ENCODE results near the gene KDM4D. TPM values are rescaled to one million over a fixed set of nuclear protein-coding genes. Genes with fewer than 3 reads are reported as not detected.

The KDM4D gene
- total and polyA plus RNA-seq, 9 of the 15 experiments (the other 6 are each of a cell fraction or from before 2014, with no cell fraction given) = 0.34 to 1.1 (median 0.50) TPM

- ATAC-seq = no peak
- intact Hi-C loops (cut with micrococcal nuclease) (no loop called here), in situ Hi-C loops (cut with MboI) (no loop called here)
- H3K79me2 ChIP-seq (ENCODE audit: control insufficient read depth, insufficient read depth, low read length) = no peaks in the 10 kb centered on the region
- WGBS (ENCODE audit: insufficient coverage, low coverage, missing lambda C conversion rate) = 10% methylated on average over 1 of the region's 1 CpG
- no peak for DNase-seq (ENCODE audit: extremely low read depth in 1 of 4, low spot score in 3 of 4)
- no peak overlapping the region for H3K9ac ChIP-seq (ENCODE audit: insufficient read depth in 1 of 2, low read depth in 2 of 2, low read length in 2 of 2)
- H3K4me1 ChIP-seq (replicated peaks in 1 of 2; ENCODE audit: control insufficient read depth in 2 of 2, insufficient read depth in 2 of 2, low read length in 2 of 2) = no peaks in the 10 kb centered on the region
- no peaks in the 10 kb centered on the region for H4K20me1 ChIP-seq (replicated peaks; ENCODE audit: control insufficient read depth, insufficient read depth, low read length)
- POLR2A ChIA-PET = no interaction called here
- no peak for FAIRE-seq
- no peak overlapping the region for H3K27ac ChIP-seq (ENCODE audit: extremely low read depth, low read depth, low read length)
- CTCF ChIA-PET (ENCODE audit: low intra/inter-chr PET ratio) = no interaction called here
- no peaks in the 10 kb centered on the region for H3K9me1 ChIP-seq (ENCODE audit: control insufficient read depth, insufficient read depth, low read length)
- no peak overlapping the region for H2AFZ ChIP-seq (ENCODE audit: low read depth, low read length)
- BruUV-seq (replicated peaks) = no TSS peak
- no peak overlapping the region for H3K4me2 ChIP-seq (ENCODE audit: insufficient read depth, low read length)
- 0 out of 5 replicates have a peak, but pooled peaks cover 0 to 2% of the 10 kb centered on the region in 2 experiments for H3K27me3 ChIP-seq (ENCODE audit: control insufficient read depth in 2 of 2, insufficient read depth in 2 of 2, low read length in 2 of 2)
- H3K9me3 ChIP-seq (replicated peaks; ENCODE audit: control insufficient read depth, insufficient read depth, low read depth, low read length) = no peaks in the 10 kb centered on the region
- TF ChIP-seq TCF3 (CRISPR knock-in tag; IDR thresholded peaks at IDR 0.05) (no peak), ZFX (CRISPR knock-in tag; IDR thresholded peaks at IDR 0.05) (no peak), RAD51 (IDR thresholded peaks at IDR 0.05; ENCODE audit: borderline replicate concordance, low read depth) (no peak), CC2D1A (IDR thresholded peaks at IDR 0.05) (no peak), ZNF24 (IDR thresholded peaks at IDR 0.05) (no peak), JUND (IDR thresholded peaks at IDR 0.05; ENCODE audit: borderline replicate concordance, low read depth, low read length) (no peak), JUND (tag; IDR thresholded peaks at IDR 0.05; ENCODE audit: borderline replicate concordance, low read depth, low read length) (no peak), EP300 (IDR thresholded peaks at IDR 0.05; ENCODE audit: low read length) (no peak), TCF7L2 (IDR thresholded peaks at IDR 0.05; ENCODE audit: low read depth, low read length) (no peak), ZNF764 (CRISPR knock-in tag; IDR thresholded peaks at IDR 0.05; ENCODE audit: low read depth) (no peak), SAP30 (IDR thresholded peaks at IDR 0.05; ENCODE audit: borderline replicate concordance, insufficient read depth, low read depth, low read length, poor library complexity, severe bottlenecking) (no peak), HNRNPLL (IDR thresholded peaks at IDR 0.05; ENCODE audit: low read depth, low read length, poor library complexity, severe bottlenecking) (no peak), ZNF707 (CRISPR knock-in tag; conservative IDR thresholded peaks at IDR 0.05) (no peak), FOSL1 (tag; conservative IDR thresholded peaks at IDR 0.05) (no peak)
- no peak overlapping the region for H3K4me3 ChIP-seq
- H3K36me3 ChIP-seq (ENCODE audit: control insufficient read depth, insufficient read depth, low read length) = no peaks in the 10 kb centered on the region
These were observed 15.2 kb downstream of the KDM4D start for GRCh38 chr11:94988748-94989147.

Data from K562 (cell line).